ENCODE data around the gene LMNTD2. TPM values are rescaled to one million over a fixed set of nuclear protein-coding genes. Genes with fewer than 3 reads are reported as not detected.
A peak's percentile ranks its signal among the peaks of the same experiment; 100 is the strongest.

LMNTD2 gene
- total RNA-seq, 2 experiments from 2014 or later: 3.4 to 4.8 TPM

DNA sequence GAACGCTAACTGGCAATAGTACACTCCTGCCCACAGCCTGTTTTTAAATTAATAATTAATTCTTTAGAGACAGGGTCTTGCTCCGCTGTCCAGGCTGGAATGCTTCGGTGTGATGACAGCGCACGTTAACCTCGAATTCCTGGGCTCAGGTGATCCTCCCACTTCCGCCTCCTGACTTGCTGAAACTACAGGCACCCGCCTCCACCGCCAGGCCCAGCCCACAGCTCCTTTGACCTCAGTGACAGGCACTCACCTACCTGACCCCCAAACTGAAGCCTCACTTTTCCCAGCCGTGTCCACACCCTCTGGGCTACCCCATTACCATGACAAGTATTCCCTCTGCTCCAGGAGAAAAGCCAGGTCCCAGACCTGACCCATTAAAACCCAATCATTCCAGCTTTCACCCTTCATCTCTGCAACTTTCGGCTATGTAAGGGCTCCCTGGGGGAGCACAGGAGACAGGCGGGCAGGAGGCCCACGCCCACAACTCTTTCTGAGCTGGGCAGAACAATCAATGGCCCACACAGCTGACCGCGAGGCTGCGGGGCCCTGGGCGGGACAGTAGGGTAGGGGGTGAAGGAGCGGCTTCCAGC is 730 bp downstream of the LMNTD2 start:
- H3K27me3 Mint-ChIP-seq: peaks cover 20% of the 10 kb centered on the region
- H3K4me1 Mint-ChIP-seq: peaks cover 18% of the 10 kb centered on the region
- DNase-seq: no peak
- POLR2A ChIA-PET: interaction anchor here (0.6 kb wide), 1 partner anchor 13 kb away, joined by 3 read pairs; no protein-coding TSS in a partner anchor
- H3K4me3 Mint-ChIP-seq: peak overlapping the region; percentile 91
- no peaks in the 10 kb centered on the region for H3K9me3 Mint-ChIP-seq
- H3K27ac Mint-ChIP-seq: peak overlapping the region; percentile 54
- H3K36me3 Mint-ChIP-seq (ENCODE audit: low read depth): peaks cover 6% of the 10 kb centered on the region
- CTCF ChIA-PET: interaction anchor here (0.9 to 1.9 kb wide), 2 partner anchors 41 to 164 kb away, joined by 4 to 5 read pairs; no protein-coding TSS in a partner anchor

DNA sequence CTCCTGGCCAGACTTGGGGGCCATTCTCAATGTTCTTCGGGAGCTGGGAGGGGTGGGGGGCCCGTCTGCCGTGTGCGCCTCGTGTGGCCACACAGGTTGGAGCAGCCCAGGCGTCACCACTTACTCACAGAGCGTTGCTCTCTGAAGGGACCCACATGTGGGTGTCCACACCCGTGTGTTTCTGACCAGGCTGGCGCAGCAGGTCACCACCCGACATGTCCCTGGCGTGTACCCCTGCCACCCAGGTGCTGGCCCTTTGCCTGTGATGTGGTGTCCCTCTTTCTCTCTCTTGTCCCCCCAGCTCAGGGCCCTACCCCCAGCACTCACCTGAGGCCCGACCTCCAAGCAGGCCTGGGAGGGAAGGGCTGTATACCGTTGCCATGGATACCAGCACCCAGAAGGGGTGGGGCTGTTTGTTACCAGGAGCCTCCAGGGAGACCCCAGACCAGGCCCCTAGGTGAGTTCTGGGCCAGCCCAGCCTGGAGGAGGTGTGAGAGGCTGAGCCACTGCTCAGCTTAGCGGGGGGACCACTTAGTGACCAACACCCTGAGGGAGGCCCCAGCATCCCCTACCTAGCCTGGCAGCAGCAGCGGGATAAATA is 1.4 kb downstream of the LMNTD2 start:
- Mint-ChIP-seq H3K9me3 (no peaks in the 10 kb centered on the region), H3K36me3 (ENCODE audit: low read depth) (peaks cover 6% of the 10 kb centered on the region), H3K4me1 (peaks cover 15% of the 10 kb centered on the region), H3K27me3 (peaks cover 20% of the 10 kb centered on the region), H3K4me3 (peak overlapping the region; percentile 30), H3K27ac (no peak overlapping the region)
- ChIA-PET CTCF (interaction anchor here (0.9 to 1.9 kb wide), 2 partner anchors 40 to 165 kb away, joined by 4 to 5 read pairs; no protein-coding TSS in a partner anchor), POLR2A (no interaction called here)
- no peak for DNase-seq

DNA sequence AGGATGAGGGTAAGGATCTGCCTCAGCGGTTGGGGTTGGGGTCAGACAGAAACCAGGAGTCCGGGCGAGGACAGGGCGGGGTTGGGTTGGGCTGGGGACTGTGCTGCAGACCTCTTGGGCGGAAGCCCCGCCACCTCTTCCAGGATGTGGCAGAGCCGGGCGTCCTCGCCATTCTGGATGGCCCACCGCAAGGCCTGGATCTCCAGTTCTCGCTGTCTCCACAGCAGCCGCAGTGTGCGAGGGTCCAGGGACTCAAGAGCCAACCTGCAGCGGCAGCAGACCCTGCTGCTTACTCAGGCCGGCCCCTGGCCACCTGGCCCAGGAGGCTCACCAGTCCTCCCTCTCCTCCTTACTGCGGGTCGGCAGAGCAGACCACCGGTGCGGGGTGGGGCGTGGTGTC is 2.0 kb downstream of the LMNTD2 start:
- Mint-ChIP-seq H3K36me3 (ENCODE audit: low read depth) (peaks cover 1% of the 10 kb centered on the region), H3K27ac (no peak overlapping the region), H3K27me3 (peaks cover 20% of the 10 kb centered on the region), H3K9me3 (no peaks in the 10 kb centered on the region), H3K4me1 (peaks cover 13% of the 10 kb centered on the region), H3K4me3 (no peak overlapping the region)
- ChIA-PET CTCF (interaction anchor here (1.4 kb wide), 1 partner anchor 8 kb away, joined by 5 read pairs; no protein-coding TSS in a partner anchor), POLR2A (no interaction called here)
- no peak for DNase-seq

DNA sequence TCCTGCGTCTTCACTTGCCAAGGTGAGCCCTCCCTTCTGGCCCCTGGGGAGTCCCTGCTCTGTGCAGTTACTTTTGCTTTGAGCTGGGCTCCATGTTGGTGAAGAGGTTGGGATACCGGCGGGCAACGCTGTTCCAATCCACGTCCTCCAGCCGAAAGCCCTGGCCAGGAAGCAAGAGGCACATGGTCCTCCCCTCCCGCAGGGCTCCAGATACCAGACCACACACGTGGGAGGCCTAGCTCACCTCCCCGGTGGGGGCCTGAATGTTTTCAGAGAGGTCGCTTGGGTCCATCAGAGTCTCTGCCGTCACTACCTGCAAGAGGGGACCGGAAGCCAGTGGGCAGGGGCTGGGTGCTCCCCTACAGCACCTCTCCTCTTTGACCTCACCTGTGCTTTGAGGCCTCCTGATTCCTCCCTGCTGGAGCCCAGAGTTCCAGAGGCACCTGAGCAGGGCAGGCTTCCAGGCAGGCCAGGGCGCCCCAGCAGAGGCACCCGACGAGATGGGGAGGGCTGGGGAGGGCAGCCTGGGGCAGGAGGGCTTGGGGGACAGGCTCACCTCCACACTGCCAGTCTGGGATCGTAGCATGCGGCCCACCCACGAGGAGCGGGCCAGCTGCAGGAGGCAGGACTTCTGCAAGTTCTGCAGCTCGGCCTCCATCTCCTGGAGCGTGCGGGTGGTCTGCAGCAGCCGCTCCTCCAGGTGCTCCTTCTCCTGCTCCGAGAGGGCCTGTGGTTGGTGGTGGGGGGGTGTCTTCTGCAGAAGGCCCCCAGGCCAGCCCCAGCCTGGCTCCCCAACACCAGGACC is 3.0 kb downstream of the LMNTD2 start:
- no peaks in the 10 kb centered on the region for H3K36me3 Mint-ChIP-seq (ENCODE audit: low read depth)
- H3K4me3 Mint-ChIP-seq: no peak overlapping the region
- peaks cover 20% of the 10 kb centered on the region for H3K27me3 Mint-ChIP-seq
- H3K27ac Mint-ChIP-seq: peak overlapping the region; percentile 19
- no peaks in the 10 kb centered on the region for H3K9me3 Mint-ChIP-seq
- DNase-seq: no peak
- ChIA-PET CTCF (interaction anchor here (0.6 to 2.4 kb wide), 6 partner anchors 9 to 204 kb away, joined by 3 to 10 read pairs (median 6); partner anchors contain the start of gene TMEM80), POLR2A (interaction anchor here (0.6 kb wide), 1 partner anchor 18 kb away, joined by 4 read pairs; no protein-coding TSS in a partner anchor)
- H3K4me1 Mint-ChIP-seq: peaks cover 11% of the 10 kb centered on the region

DNA sequence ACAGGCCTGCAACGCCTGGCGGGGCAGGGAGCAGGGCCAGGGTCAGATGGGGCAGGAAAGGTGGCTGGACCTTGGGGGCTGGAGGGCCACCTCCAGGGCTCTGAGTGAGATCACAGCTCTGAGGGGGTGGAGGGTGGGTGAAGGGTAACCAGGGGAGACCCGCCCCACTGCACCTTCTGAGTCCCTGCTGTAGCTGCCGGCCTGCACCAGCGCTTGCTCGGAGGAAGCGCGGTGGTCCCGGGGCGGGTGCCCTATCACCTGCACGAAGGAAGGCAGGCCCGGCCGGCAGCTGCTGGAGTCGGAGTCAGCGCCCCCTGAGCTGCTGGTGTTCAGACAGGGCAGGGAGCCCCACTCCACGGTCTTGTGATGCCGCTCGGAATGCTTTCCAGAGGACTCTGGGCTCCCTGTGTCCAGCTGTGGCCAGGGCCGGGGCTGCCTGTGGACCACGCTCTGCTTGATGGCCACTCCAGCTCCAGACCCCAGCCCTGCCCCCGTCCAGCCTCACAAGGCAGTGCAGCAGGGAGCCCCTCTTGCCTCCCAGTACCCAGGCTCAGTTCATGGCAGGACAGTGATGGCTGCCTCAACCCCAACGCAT is 3.8 kb downstream of the LMNTD2 start:
- Mint-ChIP-seq H3K36me3 (ENCODE audit: low read depth) (no peaks in the 10 kb centered on the region), H3K4me3 (no peak overlapping the region), H3K27me3 (peaks cover 20% of the 10 kb centered on the region), H3K4me1 (peaks cover 11% of the 10 kb centered on the region), H3K9me3 (no peaks in the 10 kb centered on the region), H3K27ac (peak overlapping the region; percentile 54)
- POLR2A ChIA-PET: interaction anchor here (0.6 kb wide), 1 partner anchor 19 kb away, joined by 4 read pairs; no protein-coding TSS in a partner anchor
- no peak for DNase-seq
- CTCF ChIA-PET: interaction anchor here (0.6 to 3.0 kb wide), 7 partner anchors 15 to 205 kb away, joined by 3 to 19 read pairs (median 7); partner anchors contain the start of genes DEAF1 and TMEM80

DNA sequence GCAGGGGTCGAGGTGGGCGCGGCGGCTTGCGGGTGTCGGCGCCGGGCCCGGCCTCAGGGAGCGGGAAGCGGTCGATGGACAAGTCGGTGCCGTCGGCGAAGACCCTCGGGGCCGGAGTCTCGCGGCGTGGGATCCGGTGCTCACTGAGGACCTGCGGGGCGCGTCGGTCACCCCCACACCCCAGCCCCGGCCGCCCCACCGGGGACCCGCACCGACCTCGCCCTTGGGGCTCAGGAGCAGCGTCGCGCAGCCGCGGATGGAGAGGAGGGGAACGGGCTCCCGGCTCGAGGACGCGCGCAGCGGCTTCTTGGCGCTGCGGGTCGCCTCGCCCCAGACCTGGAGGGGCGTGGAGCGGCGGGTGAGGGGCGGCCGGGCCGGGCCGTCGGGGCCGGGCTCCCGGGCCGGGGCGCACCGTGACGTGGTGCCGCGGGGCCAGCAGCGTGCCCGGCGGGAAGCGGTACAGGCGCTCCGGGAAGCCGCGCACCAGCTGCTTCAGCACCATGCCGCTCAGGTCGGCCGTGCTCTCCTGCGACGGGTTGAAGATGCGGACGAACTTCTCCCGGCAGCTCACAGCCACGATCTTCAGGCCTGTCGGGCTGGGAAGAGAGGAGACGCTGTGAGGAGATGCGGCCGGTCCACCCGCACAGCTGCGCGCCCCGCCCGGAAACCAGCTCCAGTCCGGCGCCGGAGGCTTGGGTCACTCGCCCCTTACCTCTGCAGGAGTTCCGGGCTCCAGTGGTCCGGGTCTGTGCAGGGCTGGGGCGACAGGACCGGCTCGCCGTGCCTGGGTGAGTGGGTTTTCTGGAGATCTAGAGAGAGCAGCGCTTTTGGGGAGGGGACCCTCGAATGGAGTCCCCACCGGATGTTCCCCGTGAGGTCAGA is 4.5 kb downstream of the LMNTD2 start:
- Mint-ChIP-seq H3K4me1 (peaks cover 9% of the 10 kb centered on the region), H3K27ac (peak overlapping the region; percentile 54), H3K36me3 (ENCODE audit: low read depth) (no peaks in the 10 kb centered on the region), H3K9me3 (no peaks in the 10 kb centered on the region), H3K4me3 (no peak overlapping the region), H3K27me3 (peaks cover 20% of the 10 kb centered on the region)
- POLR2A ChIA-PET: no interaction called here
- CTCF ChIA-PET: interaction anchor here (0.6 to 3.0 kb wide), 15 partner anchors 8 to 170 kb away, joined by 3 to 19 read pairs (median 7); partner anchors contain the start of genes DEAF1 and TMEM80
- DNase-seq: no peak

DNA sequence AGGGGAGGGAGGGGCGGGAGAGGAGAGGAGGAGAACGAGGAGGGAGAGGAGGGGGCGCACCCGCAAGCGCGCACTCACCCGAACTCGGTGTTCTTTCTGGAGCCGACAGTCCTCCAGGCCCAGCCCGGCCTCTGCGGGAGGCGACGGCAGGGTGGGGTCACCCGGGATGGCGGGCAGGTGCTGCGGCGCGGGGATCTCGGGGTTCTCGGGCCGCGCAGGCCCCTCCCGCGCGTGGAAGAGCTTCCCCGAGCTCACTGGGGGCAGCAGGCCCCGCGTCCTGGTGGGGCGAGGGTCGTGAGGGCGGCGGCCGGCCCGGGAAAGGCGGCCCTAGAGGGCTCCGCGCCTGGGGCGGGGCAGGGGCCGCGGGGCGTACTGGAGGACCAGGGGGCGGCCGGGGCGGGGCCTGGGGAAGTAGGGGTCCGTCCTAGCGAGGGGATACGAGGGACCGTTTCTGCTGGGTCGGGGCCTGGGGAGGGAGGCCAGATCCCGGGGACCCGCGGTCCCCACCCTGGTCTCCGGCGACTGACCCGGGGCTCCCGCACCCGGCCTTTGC is 5.2 kb downstream of the LMNTD2 start:
- H3K4me3 Mint-ChIP-seq: no peak overlapping the region
- no peak overlapping the region for H3K27ac Mint-ChIP-seq
- no peaks in the 10 kb centered on the region for H3K36me3 Mint-ChIP-seq (ENCODE audit: low read depth)
- H3K9me3 Mint-ChIP-seq: no peaks in the 10 kb centered on the region
- H3K27me3 Mint-ChIP-seq: peaks cover 20% of the 10 kb centered on the region
- no peak for DNase-seq
- H3K4me1 Mint-ChIP-seq: peaks cover 9% of the 10 kb centered on the region
- POLR2A ChIA-PET: no interaction called here
- CTCF ChIA-PET: interaction anchor here (0.6 to 3.0 kb wide), 21 partner anchors 8 to 190 kb away, joined by 3 to 19 read pairs (median 4); partner anchors contain the start of genes DEAF1, LRRC56 and TMEM80

DNA sequence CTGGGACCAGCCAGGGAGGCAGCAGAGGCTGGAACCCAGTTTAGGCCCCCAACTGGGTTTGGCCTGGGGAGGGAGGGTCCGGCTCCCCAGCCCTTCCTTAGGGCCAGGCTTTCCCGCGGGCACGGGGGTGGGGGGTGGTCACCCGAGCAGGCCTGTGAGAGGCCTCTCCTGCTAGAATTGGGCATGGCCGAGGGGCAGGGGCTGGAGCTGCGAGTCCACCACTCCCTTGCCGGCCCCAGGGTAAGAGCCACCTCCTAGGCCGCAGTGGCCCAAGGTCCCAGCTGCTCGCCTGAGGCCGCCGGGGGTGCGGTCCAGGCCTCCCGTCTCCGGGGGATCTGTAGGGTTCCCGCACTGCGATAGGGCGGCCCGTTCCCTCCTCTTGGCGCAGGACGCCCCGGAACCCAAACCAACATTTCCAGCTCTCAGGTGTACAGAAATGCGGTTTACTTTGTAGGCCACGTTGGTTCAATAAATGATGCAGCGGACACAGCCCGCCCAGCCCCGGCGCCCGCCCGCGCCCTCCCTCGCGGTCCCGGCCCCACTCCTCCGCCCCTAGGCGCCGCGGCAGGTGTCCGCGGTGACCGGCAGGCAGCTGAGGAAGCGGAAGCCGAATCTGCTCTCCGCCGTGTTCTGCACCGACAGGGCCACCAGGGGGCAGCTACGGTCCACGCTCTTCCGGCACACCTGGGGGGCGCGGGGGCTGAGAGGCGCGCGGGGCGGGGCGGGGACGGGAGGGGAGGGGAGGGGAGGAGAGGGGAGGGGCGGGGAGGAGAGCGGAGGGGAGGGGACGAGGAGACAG is 5.9 kb downstream of the LMNTD2 start:
- H3K36me3 Mint-ChIP-seq (ENCODE audit: low read depth): no peaks in the 10 kb centered on the region
- no peaks in the 10 kb centered on the region for H3K9me3 Mint-ChIP-seq
- H3K27ac Mint-ChIP-seq: no peak overlapping the region
- H3K4me3 Mint-ChIP-seq: no peak overlapping the region
- H3K27me3 Mint-ChIP-seq: peaks cover 18% of the 10 kb centered on the region
- CTCF ChIA-PET: interaction anchor here (0.6 to 3.0 kb wide), 22 partner anchors 9 to 191 kb away, joined by 3 to 19 read pairs (median 4); partner anchors contain the start of genes DEAF1, HRAS, LRRC56 and TMEM80
- DNase-seq: peak; percentile 74
- POLR2A ChIA-PET: no interaction called here
- peaks cover 3% of the 10 kb centered on the region for H3K4me1 Mint-ChIP-seq

DNA sequence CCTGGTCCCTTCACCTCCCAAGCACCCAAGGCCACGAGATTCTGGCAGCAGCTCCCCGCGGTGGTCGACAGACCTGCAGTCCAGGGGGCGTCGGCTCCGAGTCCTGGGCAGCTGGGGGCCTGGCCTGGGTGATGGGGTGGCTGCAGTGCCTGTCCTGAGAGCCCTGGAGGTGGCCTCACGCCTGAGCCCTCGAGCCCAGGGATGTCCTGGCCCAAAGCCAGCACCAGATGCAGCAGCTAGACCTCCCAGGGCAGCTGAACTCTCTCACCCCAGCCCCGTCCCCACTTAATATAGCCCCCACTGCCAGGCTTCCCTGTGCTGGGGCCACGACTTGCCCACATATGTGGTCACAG is 6.6 kb downstream of the LMNTD2 start:
- H3K27ac Mint-ChIP-seq: no peak overlapping the region
- no peaks in the 10 kb centered on the region for H3K9me3 Mint-ChIP-seq
- no peaks in the 10 kb centered on the region for H3K36me3 Mint-ChIP-seq (ENCODE audit: low read depth)
- peaks cover 18% of the 10 kb centered on the region for H3K27me3 Mint-ChIP-seq
- POLR2A ChIA-PET: no interaction called here
- CTCF ChIA-PET: interaction anchor here (0.6 to 3.0 kb wide), 10 partner anchors 8 to 172 kb away, joined by 3 to 19 read pairs (median 5); partner anchors contain the start of genes DEAF1, HRAS and TMEM80
- H3K4me3 Mint-ChIP-seq: no peak overlapping the region
- no peak for DNase-seq
- H3K4me1 Mint-ChIP-seq: peaks cover 3% of the 10 kb centered on the region

DNA sequence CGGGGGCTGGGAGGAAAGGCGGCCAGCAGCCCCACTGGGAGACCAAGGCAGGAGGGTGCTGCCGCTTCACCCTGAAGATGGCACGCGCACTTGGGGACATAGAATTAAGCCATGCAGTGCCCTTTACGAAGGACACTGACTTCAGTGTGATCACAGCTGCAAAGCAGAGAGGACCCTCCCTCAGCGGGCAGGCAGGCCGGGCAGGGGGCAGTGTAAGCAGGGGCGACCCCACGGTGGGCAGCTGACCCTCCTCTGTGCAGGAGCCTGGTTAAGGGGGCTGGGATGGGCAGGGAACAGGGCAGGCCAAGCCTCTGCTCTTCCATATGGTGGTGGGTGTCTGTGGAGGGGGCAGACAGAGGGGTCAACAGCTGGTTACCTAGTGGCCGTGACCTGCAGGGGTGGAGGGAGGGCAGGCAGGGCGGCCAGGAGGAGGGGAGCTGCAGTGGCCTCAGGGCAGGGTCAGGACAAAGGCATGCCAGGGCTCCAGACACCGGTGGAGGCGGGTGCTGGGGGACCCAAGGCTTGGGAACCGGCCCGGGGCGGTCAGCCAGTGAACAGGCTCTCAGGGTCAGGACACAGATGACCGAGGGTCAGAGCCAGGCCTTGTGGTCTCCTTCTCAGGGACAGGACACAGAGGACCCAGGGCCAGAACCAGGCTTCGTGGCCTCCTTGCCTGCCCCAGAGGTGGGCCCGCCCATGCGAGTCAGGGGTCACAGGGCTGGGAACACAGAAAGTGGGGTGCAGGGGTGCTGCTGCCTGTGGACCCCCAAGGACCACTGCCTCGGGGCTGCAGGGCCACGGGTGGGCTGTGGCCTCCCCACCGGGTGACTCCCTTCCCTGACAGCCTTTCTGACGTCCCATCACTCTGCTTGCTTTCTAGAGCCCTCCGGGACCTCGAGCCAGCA is 7.2 kb downstream of the LMNTD2 start:
- H3K27me3 Mint-ChIP-seq: peaks cover 18% of the 10 kb centered on the region
- H3K27ac Mint-ChIP-seq: no peak overlapping the region
- ChIA-PET CTCF (interaction anchor here (1.5 to 1.8 kb wide), 3 partner anchors 18 to 28 kb away, joined by 3 to 5 read pairs (median 3); partner anchors contain the start of gene HRAS), POLR2A (interaction anchor here (0.5 kb wide), 1 partner anchor 143 kb away, joined by 3 read pairs; no protein-coding TSS in a partner anchor)
- peaks cover 3% of the 10 kb centered on the region for H3K4me1 Mint-ChIP-seq
- no peaks in the 10 kb centered on the region for H3K9me3 Mint-ChIP-seq
- DNase-seq: no peak
- H3K36me3 Mint-ChIP-seq (ENCODE audit: low read depth): no peaks in the 10 kb centered on the region
- no peak overlapping the region for H3K4me3 Mint-ChIP-seq
